ENCODE results near the gene RIMS4.
"Not testable (repeated sequence)": the region's sequence is repeated elsewhere in the genome, so short reads cannot be mapped to it uniquely, and the experiment has no call there.

RIMS4 gene

DNA sequence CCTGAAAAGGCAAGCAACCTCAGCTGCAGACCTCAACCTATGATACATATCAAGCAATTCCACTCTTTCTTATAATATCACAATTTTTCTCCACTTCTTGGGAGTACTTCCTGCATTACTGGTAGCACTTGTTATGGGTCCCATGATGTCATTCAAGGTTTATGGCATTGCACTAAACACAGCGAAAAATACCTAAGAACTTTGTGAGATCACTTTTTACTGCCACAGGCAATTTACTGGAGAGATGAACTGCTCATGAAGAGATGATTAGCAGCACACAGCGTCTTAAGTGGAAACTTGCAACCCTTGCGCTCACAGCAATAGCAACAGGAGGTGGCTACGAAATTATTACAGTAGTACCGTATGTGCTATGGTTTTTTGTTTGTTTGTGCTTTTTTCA, 19.3 kb upstream of the RIMS4 start:
- no peak for ATAC-seq

DNA sequence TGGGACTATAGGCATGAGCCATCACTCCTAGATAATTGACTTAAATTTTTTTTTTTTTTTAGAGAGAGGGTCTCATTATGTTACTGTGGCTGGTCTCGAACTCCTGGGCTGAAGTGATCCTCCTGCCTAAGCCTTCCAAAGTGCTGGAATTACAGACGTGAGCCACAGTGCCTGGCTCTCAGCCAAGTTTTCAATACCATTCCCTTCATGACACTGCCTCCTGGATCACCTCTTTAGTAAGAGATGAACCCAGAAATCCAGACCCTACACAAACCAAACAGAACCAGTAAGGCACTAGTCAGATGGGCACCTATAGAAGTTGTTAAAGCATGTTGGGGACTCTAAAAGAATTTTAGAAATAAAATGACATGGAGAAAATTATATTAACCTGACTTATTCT, 18.3 kb upstream of the RIMS4 start:
- no peak for ATAC-seq

DNA sequence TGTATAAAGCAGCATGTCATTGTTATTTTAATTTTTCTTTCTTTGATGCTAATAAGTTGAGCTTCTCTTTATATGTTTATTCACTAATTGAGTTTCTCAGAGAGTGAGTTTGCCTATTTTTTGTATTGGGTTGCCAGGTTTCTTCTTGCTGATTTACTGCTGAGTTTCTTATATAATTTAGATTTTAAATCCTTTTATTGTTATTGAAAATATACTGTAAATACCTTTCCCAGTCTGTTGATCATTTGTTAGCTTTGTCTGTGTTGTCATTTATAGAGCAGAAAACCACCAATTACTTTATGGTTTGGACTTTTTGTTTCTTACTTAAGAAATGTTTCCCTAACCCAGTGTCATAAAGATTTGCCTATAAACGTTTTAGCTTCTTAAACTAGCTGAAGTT, 17.1 kb upstream of the RIMS4 start:
- no peak for ATAC-seq

DNA sequence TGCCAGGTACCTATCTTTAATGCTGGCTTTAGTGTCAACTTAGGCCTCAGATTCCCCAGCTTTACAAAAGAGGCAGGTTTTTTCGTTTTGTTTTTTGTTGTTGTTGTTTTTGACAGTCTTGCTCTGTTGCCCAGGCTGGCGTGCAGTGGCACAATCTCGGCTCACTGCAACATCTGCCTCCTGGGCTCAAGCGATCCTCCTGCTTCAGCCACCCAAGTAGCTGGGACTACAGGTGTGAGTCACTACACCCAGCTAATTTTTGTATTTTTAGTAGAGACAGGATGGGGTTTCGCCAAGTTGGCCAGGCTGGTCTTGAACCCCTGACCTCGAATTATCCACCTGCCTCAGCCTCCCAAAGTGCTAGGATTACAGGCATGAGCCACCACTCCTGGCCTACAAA, 11.2 kb upstream of the RIMS4 start:
- ATAC-seq, result not testable (repeated sequence)

DNA sequence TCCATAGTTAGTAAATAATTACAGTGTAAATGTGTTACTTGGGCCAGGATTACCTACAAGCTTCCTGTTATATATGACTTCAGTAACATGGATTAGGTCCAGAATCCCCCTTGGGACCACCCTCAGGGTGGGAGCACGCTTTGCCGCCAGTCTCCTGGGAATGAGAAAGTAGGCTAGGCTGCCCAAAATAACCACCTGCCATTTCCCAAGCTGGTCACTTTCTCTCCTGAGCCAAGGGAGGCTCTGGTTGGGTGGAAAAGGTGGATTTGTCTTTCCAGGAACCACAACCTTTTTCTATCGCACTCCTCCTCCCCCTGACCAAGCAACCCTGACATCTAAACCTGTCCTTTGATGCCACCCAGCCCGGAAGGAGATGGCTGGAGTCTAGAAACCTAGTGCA, 9.6 kb upstream of the RIMS4 start:
- no peak for ATAC-seq

DNA sequence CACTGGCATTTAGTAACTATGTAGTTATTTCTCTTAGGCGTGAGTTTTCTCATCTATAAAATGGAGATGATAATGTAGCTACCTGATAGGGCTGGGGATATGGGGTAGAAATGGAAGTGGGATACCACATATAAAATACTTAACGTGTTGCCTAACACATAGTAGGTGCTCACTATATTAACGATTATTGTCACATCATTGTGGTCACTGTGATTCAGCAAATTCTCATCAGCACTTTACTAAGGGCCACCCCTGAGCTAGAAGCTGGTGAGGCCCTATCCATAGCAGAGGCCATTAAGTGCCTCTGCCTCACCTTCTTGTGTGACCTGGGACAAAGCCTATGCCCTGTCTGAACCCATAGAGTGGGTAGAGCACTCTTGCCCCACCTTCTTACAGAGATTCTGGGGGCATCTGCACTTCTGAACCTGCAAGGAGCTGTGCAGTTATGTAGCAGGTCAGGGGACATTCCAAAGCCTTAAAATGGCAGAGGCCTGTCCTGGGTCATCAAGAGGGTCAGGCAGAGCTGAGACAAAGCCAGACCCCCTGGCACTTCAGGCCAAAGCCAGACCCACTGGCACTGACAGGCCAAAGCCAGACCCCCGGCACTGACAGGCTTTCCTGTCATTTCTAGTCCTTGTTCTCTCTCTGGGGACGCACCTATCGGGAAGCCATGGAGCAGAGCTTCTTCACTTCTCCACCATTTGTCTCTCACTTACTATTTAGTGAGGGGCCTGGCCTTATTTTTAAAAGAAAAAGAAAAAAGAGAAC, 7.0 kb upstream of the RIMS4 start:
- ATAC-seq, result no peak

DNA sequence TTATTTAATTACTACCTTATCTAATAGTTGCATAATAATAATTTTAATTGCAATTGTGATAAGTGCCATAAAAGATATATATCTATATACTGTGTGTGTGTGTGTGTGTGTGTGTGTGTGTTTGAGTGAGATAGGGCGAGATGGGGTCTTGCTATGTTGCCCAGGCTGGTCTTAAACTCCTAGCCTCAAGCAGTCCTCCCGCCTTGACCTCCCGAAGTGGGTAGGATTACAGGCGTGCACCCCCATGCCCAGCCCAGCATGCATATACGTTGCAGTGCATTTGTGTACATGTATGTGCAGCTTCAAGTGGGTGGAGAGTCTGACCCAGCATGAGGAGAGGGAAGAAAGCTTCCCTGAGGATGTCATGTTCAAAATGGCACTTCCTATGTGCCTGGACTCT, 4.6 kb upstream of the RIMS4 start:
- ATAC-seq, result no peak

DNA sequence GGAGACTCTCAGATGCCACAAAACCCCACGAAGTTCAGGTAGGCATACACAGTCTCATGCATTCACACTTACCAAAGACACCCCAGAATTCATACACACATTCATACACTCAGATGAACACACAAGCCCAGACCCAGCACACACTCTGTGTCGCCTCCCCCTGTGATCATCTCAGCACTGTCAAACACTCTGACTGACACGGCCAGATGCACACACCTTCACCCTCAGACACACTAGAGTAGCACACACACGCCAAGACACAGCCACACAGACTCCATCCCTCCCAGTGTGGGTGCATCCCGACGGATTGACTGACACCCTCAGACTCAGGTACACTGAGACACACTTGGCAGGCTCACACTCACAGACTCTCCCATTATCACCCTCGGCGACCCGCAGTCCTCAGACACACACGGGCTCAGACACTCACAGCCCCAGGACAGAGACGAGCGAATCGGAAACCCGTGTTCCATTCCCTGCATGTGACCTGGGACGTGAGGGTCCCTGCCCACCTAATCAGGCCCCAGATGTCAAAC, 872 bp upstream of the RIMS4 start:
- ATAC-seq, result no peak

DNA sequence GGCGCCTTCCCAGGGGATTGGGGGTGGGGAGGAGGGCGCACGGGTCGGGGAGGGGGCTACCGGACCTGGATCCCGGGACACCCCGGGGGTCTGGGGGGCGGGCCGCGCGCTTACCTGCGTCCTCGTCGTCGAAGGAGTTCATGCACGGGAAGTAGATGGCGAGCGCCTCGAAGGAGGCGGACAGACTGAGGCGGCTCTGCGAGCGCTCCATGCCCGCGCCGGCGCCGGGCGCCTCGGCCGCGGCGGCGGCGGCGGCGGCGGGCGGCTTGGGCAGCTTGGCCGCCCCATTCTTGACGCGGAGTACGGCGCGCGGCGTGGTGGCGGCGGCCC, 320 bp downstream of the RIMS4 start:
- no peak for ATAC-seq

DNA sequence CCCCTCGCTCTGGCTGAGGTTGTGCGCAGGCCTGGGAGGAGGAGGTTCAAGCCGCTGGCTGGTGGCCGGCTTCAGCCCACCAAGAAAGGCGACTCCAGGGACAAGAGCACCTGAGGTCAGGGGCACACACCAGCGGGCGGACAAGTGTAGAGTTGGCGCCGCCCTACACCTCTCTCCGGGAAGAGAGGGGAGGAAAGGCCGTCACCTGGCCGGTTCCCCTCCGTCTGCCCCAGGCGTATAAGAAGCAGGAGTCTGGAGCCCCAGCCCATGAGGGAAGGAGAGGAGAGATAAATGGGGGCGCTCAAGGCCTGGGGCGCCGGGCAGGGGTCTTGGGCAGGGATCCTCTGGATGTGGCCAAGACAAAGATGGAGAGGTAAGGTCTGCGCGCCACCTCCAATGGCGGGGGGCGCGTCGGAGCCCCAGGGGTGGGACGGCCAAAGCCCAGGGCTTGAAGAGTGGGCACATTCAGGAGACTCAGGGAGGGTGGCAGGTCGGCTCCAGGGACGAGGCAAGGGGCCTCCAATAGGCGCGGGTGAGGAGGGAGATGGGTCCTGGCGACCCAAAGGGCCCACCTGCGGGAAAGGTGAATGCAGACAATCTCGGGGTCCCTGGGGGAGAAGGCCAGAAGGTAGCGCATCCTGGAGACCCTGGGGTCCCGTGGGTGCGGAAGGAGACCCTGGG, 826 bp downstream of the RIMS4 start:
- no peak for ATAC-seq

DNA sequence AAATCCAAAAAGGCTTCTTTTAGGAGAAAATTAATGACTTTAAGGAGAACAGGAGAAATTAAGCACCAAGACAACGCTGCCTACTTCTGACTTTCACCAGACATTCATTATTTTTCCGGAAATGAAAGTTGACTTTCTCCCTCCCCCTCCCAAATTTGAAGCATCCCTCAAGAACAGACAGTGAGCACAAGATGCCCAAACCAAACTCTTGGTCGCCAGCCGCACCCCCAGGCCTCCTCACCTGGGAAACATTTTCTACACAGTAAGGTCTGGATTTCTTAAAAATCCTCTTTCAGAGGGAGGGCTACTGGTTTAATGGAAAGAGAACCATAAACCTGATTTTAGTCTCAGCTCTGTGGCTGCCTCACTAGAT, 2.7 kb downstream of the RIMS4 start:
- ATAC-seq, result no peak

DNA sequence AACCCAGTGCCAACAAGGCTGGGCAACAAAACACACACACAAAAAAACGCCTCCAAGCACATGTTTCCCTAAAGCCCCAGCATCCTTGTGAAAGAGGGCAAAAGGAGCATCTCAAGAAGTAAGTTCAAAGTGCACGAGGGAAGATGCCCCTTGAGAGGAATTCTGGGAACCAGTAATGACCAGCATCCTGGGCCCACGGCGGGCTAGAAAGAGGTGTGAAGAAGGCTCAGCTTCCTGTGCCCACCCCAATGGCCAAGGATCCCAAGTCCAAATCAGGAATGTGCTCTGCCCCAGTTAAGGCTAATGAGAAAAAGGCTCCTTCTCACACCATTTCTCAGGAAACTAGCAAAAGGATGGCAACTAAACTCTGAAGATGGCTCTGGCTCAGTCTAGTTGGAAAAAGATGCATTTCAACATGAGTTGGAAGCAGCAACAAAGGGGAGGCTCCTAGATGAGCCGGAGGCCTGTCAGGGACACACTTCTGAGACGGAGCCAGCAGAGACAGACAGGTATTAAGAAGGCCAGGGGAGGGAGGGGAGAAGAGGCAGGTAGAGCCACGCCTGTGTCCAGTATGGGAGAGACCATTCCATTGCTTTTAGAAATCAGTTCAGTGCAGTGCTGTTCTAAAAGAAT, 3.2 kb downstream of the RIMS4 start:
- ATAC-seq, result no peak

DNA sequence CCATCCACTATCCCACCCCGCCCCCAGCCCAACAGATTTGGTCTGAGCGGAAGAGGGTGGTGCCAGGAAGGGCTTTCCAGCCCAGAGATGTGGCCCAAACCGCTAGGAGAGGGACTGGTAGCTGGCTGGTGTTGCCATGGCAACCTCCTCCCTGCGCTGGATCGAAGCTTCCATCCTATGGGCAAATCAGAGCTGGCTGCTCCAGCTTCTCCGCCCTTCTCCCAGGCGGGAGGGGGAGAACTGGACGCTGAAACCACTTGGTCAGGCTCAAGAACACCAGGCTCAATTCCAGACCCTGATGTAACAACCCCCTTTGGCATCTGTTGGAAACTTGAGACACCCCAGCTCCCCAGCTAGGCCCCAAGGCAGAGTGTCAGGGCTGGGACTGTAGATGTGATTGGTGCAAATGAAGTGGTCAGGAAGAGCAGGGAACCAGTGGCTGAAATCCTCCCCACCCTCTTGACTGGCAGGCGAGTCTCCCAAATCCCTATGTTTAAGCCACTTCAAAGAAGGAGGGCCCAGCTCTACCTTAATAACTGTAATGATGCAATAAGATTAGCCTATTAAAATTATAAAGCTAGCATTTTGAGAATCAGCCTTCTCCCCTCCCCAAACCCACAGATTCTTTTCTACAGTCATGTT, 4.2 kb downstream of the RIMS4 start:
- ATAC-seq, result no peak

DNA sequence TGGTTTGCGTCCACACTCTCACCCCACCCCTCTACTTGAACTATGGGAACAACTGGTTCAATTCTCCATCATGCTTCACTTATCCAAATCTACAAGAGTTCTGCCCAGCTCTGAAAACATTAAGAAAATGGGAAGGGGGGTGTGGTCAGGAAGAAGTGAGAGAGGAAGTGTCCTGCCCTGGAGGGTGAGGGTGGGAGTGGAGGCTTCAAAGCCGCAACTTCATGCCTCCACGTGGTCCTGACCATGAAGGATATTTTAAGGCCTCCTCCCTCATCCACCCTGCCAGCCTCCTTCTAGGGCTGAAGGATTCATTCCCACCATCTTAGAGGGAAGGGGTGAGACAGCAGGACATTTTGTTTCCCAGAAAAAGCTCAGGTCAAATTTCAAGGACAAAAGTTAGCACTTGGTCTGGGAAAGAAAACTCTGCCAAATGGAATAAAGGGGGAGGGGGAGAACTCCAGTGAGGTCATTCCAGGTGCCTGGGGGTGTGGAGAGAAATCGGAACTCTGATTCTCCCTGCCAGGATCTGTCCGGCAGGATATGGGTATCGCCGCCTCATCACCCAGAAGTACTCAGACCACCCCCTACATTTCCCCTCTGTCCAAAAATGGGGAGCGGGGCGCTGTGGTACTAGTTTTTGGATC, 4.9 kb downstream of the RIMS4 start:
- ATAC-seq, result no peak

DNA sequence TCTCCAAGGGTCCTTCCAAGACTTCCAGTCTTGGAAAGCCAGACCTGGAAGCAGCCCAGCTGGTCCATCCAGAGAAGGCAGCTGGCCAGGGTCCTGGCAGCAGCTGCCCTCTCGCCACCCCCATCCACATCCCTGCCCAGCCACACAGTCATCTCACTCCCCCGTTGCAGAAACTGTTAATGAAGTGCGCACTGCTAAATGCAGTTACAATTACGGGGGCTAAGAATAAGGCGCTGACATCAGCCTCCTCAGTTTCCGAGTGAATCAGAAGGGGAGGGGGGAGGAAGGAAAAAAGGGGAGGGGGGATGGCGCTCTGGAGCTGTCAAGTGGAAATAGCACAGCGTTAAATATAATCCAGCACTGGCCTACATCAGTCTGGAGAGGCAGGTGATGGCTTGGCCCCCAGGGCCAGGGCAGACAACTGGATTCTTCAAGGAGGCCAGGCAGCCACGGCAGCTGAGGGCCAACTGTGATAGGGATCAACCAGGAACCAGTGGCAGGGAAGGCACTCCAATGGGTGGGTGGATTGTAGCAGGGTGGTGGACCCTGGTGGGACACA, 6.9 kb downstream of the RIMS4 start:
- no peak for ATAC-seq

DNA sequence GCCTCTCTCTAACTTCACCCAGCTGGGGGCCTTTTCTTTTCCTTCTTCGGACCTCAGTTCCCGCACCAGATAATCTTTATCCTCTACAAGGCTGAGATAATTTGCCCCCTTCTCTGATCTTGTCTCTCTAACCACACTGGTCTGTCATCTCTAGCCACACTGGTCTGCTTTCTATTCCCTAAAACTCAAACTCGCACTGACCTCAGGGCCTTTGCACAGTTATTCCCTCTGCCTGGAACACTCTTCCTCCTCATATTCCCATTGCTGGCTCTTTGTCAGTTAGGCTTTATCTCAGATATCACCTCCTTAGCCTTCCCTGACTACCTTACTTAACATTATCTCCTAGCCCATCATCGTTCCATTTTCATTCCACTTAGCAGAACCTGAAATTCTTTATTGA, 7.6 kb downstream of the RIMS4 start:
- no peak for ATAC-seq

DNA sequence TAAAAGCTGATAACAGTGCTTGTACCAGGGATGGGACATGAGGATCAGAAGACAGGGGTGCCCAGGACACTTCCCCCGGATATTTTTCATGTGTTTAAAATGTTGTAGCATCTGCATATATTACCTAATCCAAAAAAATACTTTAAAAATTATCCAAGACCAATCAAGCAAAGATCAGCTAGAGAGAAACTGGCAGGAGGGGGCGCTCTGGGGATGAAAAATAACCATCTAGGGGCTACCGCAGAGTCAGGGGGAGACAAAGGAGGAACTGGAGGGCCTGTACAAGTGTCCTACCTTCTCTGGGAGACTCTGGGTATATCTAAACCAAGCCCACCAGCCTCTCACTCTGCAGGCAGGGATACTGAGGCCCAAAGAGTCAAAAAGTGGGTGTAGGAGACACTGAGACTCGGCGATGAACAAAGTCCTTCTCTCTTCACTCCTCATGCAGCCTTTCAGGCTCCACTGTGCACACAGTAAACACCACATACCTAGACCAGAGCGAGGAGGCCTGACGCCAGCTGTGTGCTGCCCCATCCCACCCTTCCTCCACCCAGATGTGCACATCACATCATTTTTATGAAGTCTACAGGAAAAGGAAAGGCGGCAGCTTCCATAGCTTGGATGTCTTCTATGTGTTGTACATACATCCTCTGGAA, 9.8 kb downstream of the RIMS4 start:
- ATAC-seq, result no peak

DNA sequence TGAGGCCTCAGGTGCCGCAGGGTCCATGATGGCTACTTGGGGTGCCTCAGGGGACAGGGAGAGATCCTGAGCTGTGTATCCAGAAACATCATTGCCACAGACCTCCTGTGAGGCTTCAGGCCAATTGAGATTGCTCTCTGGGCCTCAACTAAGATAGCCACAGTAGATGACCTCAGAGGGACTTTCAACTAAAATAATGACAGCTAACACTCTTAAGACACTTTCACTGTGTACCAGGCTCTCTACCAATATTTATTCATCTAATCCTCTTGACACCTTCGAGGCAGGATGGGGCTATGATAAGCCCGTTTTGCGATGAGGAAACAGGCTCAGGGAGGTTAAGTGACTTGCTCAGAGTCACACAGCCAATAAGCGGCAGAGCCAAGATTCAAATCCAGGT, 10.7 kb downstream of the RIMS4 start:
- ATAC-seq, result no peak

DNA sequence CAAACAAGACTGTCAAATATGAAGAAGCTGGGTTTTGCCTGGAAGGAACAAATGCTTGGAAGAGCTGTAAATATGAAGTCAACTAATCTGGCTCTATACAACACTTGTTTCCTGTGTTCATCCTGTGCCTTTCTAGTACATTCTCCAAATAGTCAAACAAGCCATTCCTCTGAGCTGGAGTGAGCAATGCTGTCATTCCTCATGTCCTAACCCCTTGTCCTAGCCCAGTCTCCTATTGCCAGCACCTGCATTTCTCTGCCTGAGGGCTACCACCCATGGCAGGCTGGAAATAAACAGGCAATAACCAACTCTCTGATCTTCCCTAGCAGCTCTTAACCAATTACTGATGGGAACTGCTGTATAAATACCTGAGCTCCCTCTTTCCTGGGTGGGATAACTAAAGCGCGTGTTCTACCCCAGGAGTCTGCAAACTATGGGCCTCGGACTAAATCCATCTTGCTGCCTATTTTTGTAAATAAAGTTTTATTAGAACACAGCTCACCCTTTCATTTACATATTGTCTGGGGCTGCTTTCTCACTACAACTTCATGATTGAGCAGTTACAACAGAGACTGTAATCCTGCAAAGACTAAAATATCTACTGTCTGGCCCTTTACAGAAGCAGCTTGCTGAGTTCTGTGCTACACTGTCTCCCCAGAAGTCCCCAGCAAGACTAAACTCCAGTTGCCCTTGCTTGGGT, 13.4 kb downstream of the RIMS4 start:
- ATAC-seq, result no peak

DNA sequence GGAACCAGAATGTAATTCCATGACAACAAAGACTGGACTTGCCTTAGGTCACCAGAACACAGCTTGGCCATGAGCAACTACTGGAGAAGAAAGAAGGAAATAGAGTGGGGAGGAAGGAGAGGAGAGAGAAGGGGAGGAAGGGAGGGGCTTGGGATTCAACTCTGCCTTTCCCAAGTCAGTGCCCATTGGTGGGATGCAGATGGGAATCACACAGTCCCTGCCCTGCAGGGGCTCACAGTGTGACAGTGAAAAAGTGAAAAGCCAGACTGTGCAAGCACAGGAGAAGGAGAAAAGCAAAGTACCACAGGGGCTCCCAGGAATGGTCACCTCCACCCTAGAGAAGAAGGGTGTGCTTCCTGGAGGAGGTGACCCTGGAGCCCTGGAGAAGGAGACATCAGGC, 14.0 kb downstream of the RIMS4 start:
- ATAC-seq, result no peak

DNA sequence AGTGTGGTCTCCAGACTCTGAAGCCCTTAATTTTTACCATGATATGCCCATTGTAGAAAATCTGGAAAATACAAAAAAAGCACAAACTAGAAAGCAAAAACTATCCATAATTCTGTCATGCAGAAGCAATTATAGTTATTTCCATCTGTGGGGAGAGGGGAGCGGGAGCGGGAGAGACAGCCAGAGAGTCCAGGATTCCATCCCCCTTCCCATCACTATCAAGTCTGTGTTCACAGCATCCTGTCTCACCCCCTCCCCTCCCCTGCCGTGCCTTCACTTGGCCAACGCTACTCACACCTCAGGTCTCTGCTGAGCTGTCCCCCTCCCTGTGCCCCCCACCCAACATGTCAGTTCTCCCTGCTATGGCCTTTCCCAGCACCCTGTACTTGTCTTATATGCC, 14.5 kb downstream of the RIMS4 start:
- ATAC-seq, result no peak

DNA sequence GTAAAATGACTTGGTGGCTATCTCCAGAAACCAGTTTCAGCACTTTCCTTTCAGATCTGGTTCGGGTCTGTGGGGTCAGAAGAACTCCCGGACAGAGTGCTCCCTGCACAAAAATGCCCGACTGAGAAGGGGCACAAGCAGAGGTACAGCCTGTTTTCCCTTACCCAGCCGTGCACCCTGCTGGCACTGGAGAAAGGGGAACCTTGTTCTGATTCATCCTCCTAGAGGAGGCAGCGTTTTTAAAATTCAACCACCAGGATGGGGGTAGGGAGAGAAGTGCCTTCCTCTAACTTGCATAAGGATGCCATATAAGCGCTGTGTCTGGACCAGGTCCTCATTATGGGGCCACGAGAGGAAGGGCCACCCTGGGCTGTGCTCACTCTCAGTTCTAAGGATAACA, 17.6 kb downstream of the RIMS4 start:
- ATAC-seq, result no peak

Data from activated CD4-positive, CD25-positive, alpha-beta regulatory T cell treated with anti-CD3 and anti-CD28 coated beads, Interleukin-2, amount 50 U/mL, for 24 hours (primary cell).